ENCODE measurements around the gene PIGS.
"Not testable (repeated sequence)": the region's sequence is repeated elsewhere in the genome, so short reads cannot be mapped to it uniquely, and the experiment has no call there.

Gene PIGS

GRCh38 chr17:28571361-28572122 is at the start of gene PIGS:
TSS of gene PIGS (minus strand) at chr17:28571524. CDS start at chr17:28571496, 28 bp downstream.
- peak; percentile 98 for DNase-seq (ENCODE audit: low spot score)

GRCh38 chr17:28620010-28620409 is 48.7 kb upstream of the PIGS start:
- DNase-seq (ENCODE audit: low spot score) = no peak

GRCh38 chr17:28618464-28618863 is 47.1 kb upstream of the PIGS start:
- DNase-seq (ENCODE audit: low spot score) = no peak

- no peak for DNase-seq (ENCODE audit: low spot score)
Observed at GRCh38 chr17:28616281-28616680, 45.0 kb upstream of the PIGS start.

- DNase-seq (ENCODE audit: low spot score) = no peak
Observed at GRCh38 chr17:28615260-28615940, 44.1 kb upstream of the PIGS start.

- peak; percentile 69 for DNase-seq (ENCODE audit: low spot score)
Observed at GRCh38 chr17:28613931-28614381, 42.6 kb upstream of the PIGS start, which contains the start of gene RSKR. TSS of gene RSKR (minus strand) at chr17:28614185. CDS start at chr17:28614161, 24 bp downstream.

- DNase-seq (ENCODE audit: low spot score) = peak; percentile 46
Observed at GRCh38 chr17:28612936-28613872, 41.9 kb upstream of the PIGS start.

GRCh38 chr17:28612531-28612930 is 41.2 kb upstream of the PIGS start:
- no peak for DNase-seq (ENCODE audit: low spot score)

- no peak for DNase-seq (ENCODE audit: low spot score)
Observed at GRCh38 chr17:28610376-28610775, 39.1 kb upstream of the PIGS start.

- DNase-seq (ENCODE audit: low spot score) = not testable (repeated sequence)
Observed at GRCh38 chr17:28604031-28604430, 32.7 kb upstream of the PIGS start.

GRCh38 chr17:28599311-28600184 is 28.2 kb upstream of the PIGS start:
- peak; percentile 79 for DNase-seq (ENCODE audit: low spot score)

GRCh38 chr17:28598799-28599310 is 27.5 kb upstream of the PIGS start, which contains the start of gene SPAG5:
TSS of gene SPAG5 (minus strand) at chr17:28599025. CDS start at chr17:28598946, 79 bp downstream.
- peak; percentile 96 for DNase-seq (ENCODE audit: low spot score)

- no peak for DNase-seq (ENCODE audit: low spot score)
Observed at GRCh38 chr17:28598389-28598788, 27.1 kb upstream of the PIGS start.

- DNase-seq (ENCODE audit: low spot score) = no peak
Observed at GRCh38 chr17:28597606-28598383, 26.5 kb upstream of the PIGS start.

- DNase-seq (ENCODE audit: low spot score) = no peak
Observed at GRCh38 chr17:28592260-28592659, 20.9 kb upstream of the PIGS start.

GRCh38 chr17:28585851-28586250 is 14.5 kb upstream of the PIGS start:
- DNase-seq (ENCODE audit: low spot score) = no peak

- DNase-seq (ENCODE audit: low spot score) = no peak
Observed at GRCh38 chr17:28584434-28584833, 13.1 kb upstream of the PIGS start.

- DNase-seq (ENCODE audit: low spot score) = no peak
Observed at GRCh38 chr17:28582513-28582912, 11.2 kb upstream of the PIGS start.

GRCh38 chr17:28580959-28581358 is 9.6 kb upstream of the PIGS start:
- DNase-seq (ENCODE audit: low spot score) = no peak

GRCh38 chr17:28579526-28579925 is 8.2 kb upstream of the PIGS start:
- no peak for DNase-seq (ENCODE audit: low spot score)

Data from Ammon's horn (tissue), 1 donor.